T-helper 9 cell (primary cell): ENCODE measurements around the gene PSRC1.

Experiments used
- DNase-seq: peaks from one replicate; pipeline ENCODE4 v3.0.0-alpha.2; 2020

Gene PSRC1

GRCh38 chr1:109256971-109257681 lies 25.8 kb downstream of the PSRC1 start:
- DNase-seq: no peak

- no peak for DNase-seq
Measured at GRCh38 chr1:109256085-109256484, 26.9 kb downstream of the PSRC1 start.

- DNase-seq: no peak
Measured at GRCh38 chr1:109255678-109256077, 27.3 kb downstream of the PSRC1 start.

GRCh38 chr1:109255097-109255651 lies 27.8 kb downstream of the PSRC1 start:
- DNase-seq: no peak

- DNase-seq: no peak
Measured at GRCh38 chr1:109254621-109255096, 28.3 kb downstream of the PSRC1 start.

- no peak for DNase-seq
Measured at GRCh38 chr1:109253803-109254620, 28.9 kb downstream of the PSRC1 start.

- no peak for DNase-seq
Measured at GRCh38 chr1:109252893-109253802, 29.8 kb downstream of the PSRC1 start.

- no peak for DNase-seq
Measured at GRCh38 chr1:109252167-109252892, 30.6 kb downstream of the PSRC1 start.

GRCh38 chr1:109251277-109252166 lies 31.4 kb downstream of the PSRC1 start:
- no peak for DNase-seq

- no peak for DNase-seq
Measured at GRCh38 chr1:109250454-109251276, 32.3 kb downstream of the PSRC1 start.

- no peak for DNase-seq
Measured at GRCh38 chr1:109249654-109250401, 33.1 kb downstream of the PSRC1 start.

GRCh38 chr1:109248797-109249629 lies 33.9 kb downstream of the PSRC1 start, which contains the start of gene CELSR2:
CELSR2 (plus strand) TSS chr1:109249539; CDS start chr1:109250080, 541 bp downstream.
- DNase-seq: peak; percentile 58

GRCh38 chr1:109248444-109248796 lies 34.5 kb downstream of the PSRC1 start:
- DNase-seq: no peak

- no peak for DNase-seq
Measured at GRCh38 chr1:109247401-109248365, 35.3 kb downstream of the PSRC1 start.

GRCh38 chr1:109246141-109246551 lies 36.8 kb downstream of the PSRC1 start:
- no peak for DNase-seq

GRCh38 chr1:109243860-109244552 lies 38.9 kb downstream of the PSRC1 start:
- DNase-seq: no peak
